AG09319 (cell line): ENCODE results near the gene RELB.

Experiments used
- DNase-seq: peaks from one replicate; pipeline ENCODE4 v3.0.0-alpha.2; 2010; ENCODE audit warnings: low read depth; ENCODE audit errors: extremely low read depth
- CTCF ChIP-seq: IDR thresholded peaks from 2 replicates; pipeline ENCODE4 v1.5.1; 2011; ENCODE audit warnings: low read depth, mild to moderate bottlenecking, inconsistent platforms, low read length, moderate library complexity

The RELB gene

GRCh38 chr19:45001087-45001739 is at the start of gene RELB:
RELB (plus strand) TSS chr19:45001464; CDS start chr19:45001580, 116 bp downstream.
- no peak for TF ChIP-seq CTCF
- DNase-seq, result peak; percentile 72

- no peak for TF ChIP-seq CTCF
- no peak for DNase-seq
Measured at GRCh38 chr19:44954278-44954648, 47.0 kb upstream of the RELB start.

GRCh38 chr19:44954649-44955504 is 46.4 kb upstream of the RELB start, which contains the start of gene CLPTM1:
CLPTM1 (plus strand) TSS chr19:44955380; CDS start chr19:44955396, 16 bp downstream.
- TF ChIP-seq CTCF, result no peak
- peak; percentile 89 for DNase-seq

- no peak for DNase-seq
- no peak for TF ChIP-seq CTCF
Measured at GRCh38 chr19:44955505-44956439, 45.5 kb upstream of the RELB start.

GRCh38 chr19:44957526-44957925 is 43.7 kb upstream of the RELB start:
- DNase-seq, result no peak
- no peak for TF ChIP-seq CTCF

- no peak for TF ChIP-seq CTCF
- DNase-seq, result no peak
Measured at GRCh38 chr19:44958090-44958489, 43.2 kb upstream of the RELB start.
